Uterus (tissue), 4 donors: Measurements from ENCODE around the gene OAS3. TPM values are rescaled to one million over a fixed set of nuclear protein-coding genes. Genes with fewer than 3 reads are reported as not detected.

Experiments
- DNase-seq, 2 donors: peaks; one replicate each; pipeline ENCODE4 v3.0.0-alpha.2; 2019 to 2020
- H3K27ac ChIP-seq, 2 donors: fragments of 200-600 bp; sonication (generic); 1 replicate in 1 of 2; 2 replicates in 1 of 2; pipeline ENCODE4 v1.5.1; 2016 to 2018
- H3K27me3 ChIP-seq, 2 donors: fragments of 200-600 bp; sonication (generic); one replicate each; pipeline ENCODE4 v1.5.1; 2018 to 2019; ENCODE audit warnings: control low read depth in 1 of 2
- H3K36me3 ChIP-seq, 2 donors: fragments of 200-600 bp; sonication (generic); one replicate each; pipeline ENCODE4 v1.5.1; 2019; ENCODE audit warnings: control low read depth in 1 of 2
- H3K4me1 ChIP-seq, 2 donors: fragments of 200-600 bp; sonication (generic); one replicate each; pipeline ENCODE4 v1.5.1; 2018 to 2019; ENCODE audit warnings: control low read depth in 1 of 2
- H3K4me3 ChIP-seq, 2 donors: fragments of 200-600 bp; sonication (generic); 1 replicate in 1 of 2; 2 replicates in 1 of 2; pipeline ENCODE4 v1.5.1; 2018 to 2019; ENCODE audit warnings: mild to moderate bottlenecking in 1 of 2
- H3K9me3 ChIP-seq, 2 donors: fragments of 200-600 bp; sonication (generic); one replicate each; pipeline ENCODE4 v1.5.1; 2019; ENCODE audit warnings: control low read depth in 1 of 2
- CTCF ChIP-seq, 4 experiments: fragments of 200-600 bp in 2 of 4; fragments of 450-650 bp in 2 of 4; sonication (generic) in 2 of 4; IDR thresholded peaks; one replicate each; pipeline ENCODE4 v1.5.1; 2016 to 2019; ENCODE audit warnings: antibody characterized with exemption in 4 of 4, mild to moderate bottlenecking in 2 of 4, moderate library complexity in 1 of 4
- POLR2A ChIP-seq, 2 donors: fragments of 450-650 bp; IDR thresholded peaks; one replicate each; pipeline ENCODE4 v1.6.1; 2016; ENCODE audit warnings: antibody characterized with exemption in 2 of 2, mild to moderate bottlenecking in 1 of 2, moderate library complexity in 1 of 2
- intact Hi-C: fragments of 100-400 bp; cut with DNase I; formaldehyde crosslinking; loops from one replicate; pipeline ENCODE4 v1.15.1; 2023; ENCODE audit warnings: low total_unique reads
- total RNA-seq, 4 donors: library from RNA; depleted of rRNA in 3 of 4; stranded (reverse); fragments of >200 nt in 3 of 4; gene quantifications; one replicate each; pipeline versions ENCODE4 v1.1.0 to v1.2.4, GENCODE V29; 2014 to 2023
- donor health status: DM: yes; HTN: yes; CAD: no.

OAS3 gene
- total RNA-seq, 4 donors from 2014 or later: 2.1 to 22.8 (median 8.9) TPM

- TF ChIP-seq CTCF (IDR thresholded peaks at IDR 0.05): no peak
- TF ChIP-seq POLR2A (IDR thresholded peaks at IDR 0.05): no peak
- no peak overlapping the region for H3K4me3 ChIP-seq
- H3K4me1 ChIP-seq: peaks cover 0 to 10% of the 10 kb centered on the region in 2 donors
- no peaks in the 10 kb centered on the region for H3K9me3 ChIP-seq
- DNase-seq: no peak
- intact Hi-C loops: no loop called here
- no peaks in the 10 kb centered on the region for H3K36me3 ChIP-seq
- H3K27ac ChIP-seq: no peak overlapping the region
- no peaks in the 10 kb centered on the region for H3K27me3 ChIP-seq
Observed at GRCh38 chr12:112939761-112940381, 1.6 kb downstream of the OAS3 start.

DNA sequence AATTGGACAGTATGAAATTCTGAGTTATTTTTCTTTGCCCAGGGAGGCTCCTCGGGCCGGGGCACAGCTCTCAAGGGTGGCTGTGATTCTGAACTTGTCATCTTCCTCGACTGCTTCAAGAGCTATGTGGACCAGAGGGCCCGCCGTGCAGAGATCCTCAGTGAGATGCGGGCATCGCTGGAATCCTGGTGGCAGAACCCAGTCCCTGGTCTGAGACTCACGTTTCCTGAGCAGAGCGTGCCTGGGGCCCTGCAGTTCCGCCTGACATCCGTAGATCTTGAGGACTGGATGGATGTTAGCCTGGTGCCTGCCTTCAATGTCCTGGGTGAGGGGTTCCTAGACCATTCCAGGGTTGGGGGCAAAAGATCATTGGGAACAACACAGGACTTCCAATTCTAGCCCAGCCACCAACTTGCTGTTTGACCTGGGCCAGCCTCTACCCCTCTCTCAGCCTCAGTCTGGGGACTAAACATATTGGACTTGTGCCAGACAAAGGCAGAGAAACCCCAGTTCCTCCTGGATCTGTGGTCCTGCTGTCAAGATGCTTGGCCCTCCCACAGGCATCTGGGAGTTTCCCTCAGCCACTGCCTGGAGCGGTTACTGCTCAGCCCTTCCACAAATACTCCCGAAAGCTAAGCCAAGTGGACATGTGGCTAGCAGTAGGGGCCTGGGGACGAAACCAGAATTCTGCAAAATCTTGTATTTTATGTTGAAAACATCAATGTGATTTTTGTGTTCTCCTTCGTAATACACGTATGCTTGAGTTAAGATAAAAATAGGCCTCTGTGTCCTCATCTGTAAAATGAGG, 3.5 kb downstream of the OAS3 start:
- Histone ChIP-seq H3K27me3 (no peaks in the 10 kb centered on the region), H3K9me3 (no peaks in the 10 kb centered on the region), H3K4me3 (no peak overlapping the region), H3K27ac (no peak overlapping the region), H3K4me1 (peaks cover 0 to 10% of the 10 kb centered on the region in 2 donors), H3K36me3 (no peaks in the 10 kb centered on the region)
- intact Hi-C loops: no loop called here
- TF ChIP-seq CTCF (IDR thresholded peaks at IDR 0.05) (no peak), POLR2A (IDR thresholded peaks at IDR 0.05) (no peak)
- DNase-seq: no peak

GRCh38 chr12:112942572-112942971, 4.3 kb downstream of the OAS3 start:
- Histone ChIP-seq H3K9me3 (no peaks in the 10 kb centered on the region), H3K27ac (no peak overlapping the region), H3K4me3 (no peak overlapping the region), H3K4me1 (peaks cover 0 to 10% of the 10 kb centered on the region in 2 donors), H3K27me3 (no peaks in the 10 kb centered on the region), H3K36me3 (no peaks in the 10 kb centered on the region)
- no peak for TF ChIP-seq POLR2A (IDR thresholded peaks at IDR 0.05)
- TF ChIP-seq CTCF (IDR thresholded peaks at IDR 0.05): no peak
- intact Hi-C loops: no loop called here
- DNase-seq: no peak

DNA sequence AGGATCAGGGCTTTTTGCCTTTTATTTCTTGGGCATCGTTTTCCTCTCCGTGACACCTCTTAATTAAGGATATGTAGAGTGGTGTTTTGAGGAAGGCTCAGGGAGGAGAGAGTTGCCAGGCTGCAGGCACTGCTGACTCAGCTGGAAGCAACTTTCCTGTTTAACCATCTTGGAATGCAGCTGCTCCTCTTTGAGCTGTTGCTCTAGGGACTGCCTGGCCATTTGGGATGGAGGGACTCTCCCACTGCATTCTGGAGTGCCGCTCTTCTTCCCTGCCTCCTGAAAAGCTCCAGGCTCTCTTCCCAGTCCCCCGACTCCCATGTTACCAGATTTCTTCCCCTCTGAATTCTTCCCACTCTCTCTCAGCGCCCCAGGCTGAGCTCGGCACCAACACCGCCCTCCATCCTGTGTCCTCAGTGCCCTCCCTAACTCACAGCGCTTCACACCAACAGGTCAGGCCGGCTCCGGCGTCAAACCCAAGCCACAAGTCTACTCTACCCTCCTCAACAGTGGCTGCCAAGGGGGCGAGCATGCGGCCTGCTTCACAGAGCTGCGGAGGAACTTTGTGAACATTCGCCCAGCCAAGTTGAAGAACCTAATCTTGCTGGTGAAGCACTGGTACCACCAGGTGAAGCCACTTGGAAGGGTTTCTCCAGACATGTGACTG, 5.9 kb downstream of the OAS3 start:
- intact Hi-C loops: no loop called here
- H3K36me3 ChIP-seq: no peaks in the 10 kb centered on the region
- H3K4me3 ChIP-seq: no peak overlapping the region
- TF ChIP-seq CTCF (IDR thresholded peaks at IDR 0.05) (no peak), POLR2A (IDR thresholded peaks at IDR 0.05) (no peak)
- peaks cover 0 to 3% of the 10 kb centered on the region in 2 donors for H3K4me1 ChIP-seq
- no peak for DNase-seq
- no peaks in the 10 kb centered on the region for H3K9me3 ChIP-seq
- no peak overlapping the region for H3K27ac ChIP-seq
- H3K27me3 ChIP-seq: no peaks in the 10 kb centered on the region

- intact Hi-C loops: no loop called here
- Histone ChIP-seq H3K27me3 (no peaks in the 10 kb centered on the region), H3K9me3 (no peaks in the 10 kb centered on the region), H3K4me1 (no peaks in the 10 kb centered on the region), H3K27ac (no peak overlapping the region), H3K36me3 (no peaks in the 10 kb centered on the region), H3K4me3 (no peak overlapping the region)
- no peak for DNase-seq
- no peak for TF ChIP-seq POLR2A (IDR thresholded peaks at IDR 0.05)
- no peak for TF ChIP-seq CTCF (IDR thresholded peaks at IDR 0.05)
Observed at GRCh38 chr12:112945515-112945914, 7.2 kb downstream of the OAS3 start.
